Measurements from ENCODE around the gene TMEM260. TPM values are rescaled to one million over a fixed set of nuclear protein-coding genes. Genes with fewer than 3 reads are reported as not detected.

TMEM260 gene
- total RNA-seq, 2 donors from 2014 or later: 29.4 to 40.8 TPM

DNA sequence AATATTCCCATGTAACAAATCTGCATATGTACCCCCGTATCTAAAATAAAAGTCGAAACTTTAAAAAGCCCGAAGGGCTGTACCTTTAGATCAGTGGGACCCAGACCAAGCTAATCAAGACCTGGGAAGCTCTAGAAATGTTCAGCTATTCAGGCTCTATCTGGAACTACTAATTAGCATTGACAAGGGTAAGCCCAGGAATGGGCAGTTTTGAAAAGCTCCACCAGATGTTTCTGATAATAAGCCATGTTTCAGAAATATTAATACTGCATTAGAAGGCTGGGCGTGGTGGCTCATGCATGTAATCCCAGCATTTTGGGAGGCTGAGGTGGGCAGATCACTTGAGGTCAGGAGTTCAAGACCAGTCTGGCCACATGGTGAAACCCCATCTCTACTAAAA is 20.4 kb upstream of the TMEM260 start:
- no peak overlapping the region for H3K9ac ChIP-seq (ENCODE audit: extremely low read depth, low read length, poor library complexity, severe bottlenecking)
- no peak overlapping the region for H3K4me3 ChIP-seq (ENCODE audit: low read length)
- H3K27ac Mint-ChIP-seq: no peak overlapping the region
- TF ChIP-seq, protein P1, sequence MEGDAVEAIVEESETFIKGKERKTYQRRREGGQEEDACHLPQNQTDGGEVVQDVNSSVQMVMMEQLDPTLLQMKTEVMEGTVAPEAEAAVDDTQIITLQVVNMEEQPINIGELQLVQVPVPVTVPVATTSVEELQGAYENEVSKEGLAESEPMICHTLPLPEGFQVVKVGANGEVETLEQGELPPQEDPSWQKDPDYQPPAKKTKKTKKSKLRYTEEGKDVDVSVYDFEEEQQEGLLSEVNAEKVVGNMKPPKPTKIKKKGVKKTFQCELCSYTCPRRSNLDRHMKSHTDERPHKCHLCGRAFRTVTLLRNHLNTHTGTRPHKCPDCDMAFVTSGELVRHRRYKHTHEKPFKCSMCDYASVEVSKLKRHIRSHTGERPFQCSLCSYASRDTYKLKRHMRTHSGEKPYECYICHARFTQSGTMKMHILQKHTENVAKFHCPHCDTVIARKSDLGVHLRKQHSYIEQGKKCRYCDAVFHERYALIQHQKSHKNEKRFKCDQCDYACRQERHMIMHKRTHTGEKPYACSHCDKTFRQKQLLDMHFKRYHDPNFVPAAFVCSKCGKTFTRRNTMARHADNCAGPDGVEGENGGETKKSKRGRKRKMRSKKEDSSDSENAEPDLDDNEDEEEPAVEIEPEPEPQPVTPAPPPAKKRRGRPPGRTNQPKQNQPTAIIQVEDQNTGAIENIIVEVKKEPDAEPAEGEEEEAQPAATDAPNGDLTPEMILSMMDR (conservative IDR thresholded peaks at IDR 0.05): no peak
- H3K4me3 Mint-ChIP-seq: no peak overlapping the region
- peaks cover 4% of the 10 kb centered on the region for H3K27me3 Mint-ChIP-seq (ENCODE audit: insufficient read depth)
- no peaks in the 10 kb centered on the region for H3K27me3 ChIP-seq (ENCODE audit: control insufficient read depth, insufficient read depth, low read length, poor library complexity, severe bottlenecking)
- no peaks in the 10 kb centered on the region for H3K36me3 Mint-ChIP-seq (ENCODE audit: low read depth)
- no peak overlapping the region for H3K27ac ChIP-seq (ENCODE audit: low read depth, low read length)
- H3K4me1 ChIP-seq (ENCODE audit: control insufficient read depth, insufficient read depth, low read length): peaks cover 6% of the 10 kb centered on the region
- H3K4me1 Mint-ChIP-seq: peaks cover 27% of the 10 kb centered on the region
- 93 to 97% methylated on average over 4 of the region's 4 CpGs for WGBS, 2 experiments (ENCODE audit: insufficient coverage in 1 of 2, insufficient read length in 1 of 2)
- no peaks in the 10 kb centered on the region for H3K36me3 ChIP-seq (ENCODE audit: control insufficient read depth, insufficient read depth, low read length)
- DNase-seq: no peak
- H3K9me3 ChIP-seq (ENCODE audit: control insufficient read depth, low read length): no peaks in the 10 kb centered on the region
- H3K9me3 Mint-ChIP-seq: peaks cover 7% of the 10 kb centered on the region

DNA sequence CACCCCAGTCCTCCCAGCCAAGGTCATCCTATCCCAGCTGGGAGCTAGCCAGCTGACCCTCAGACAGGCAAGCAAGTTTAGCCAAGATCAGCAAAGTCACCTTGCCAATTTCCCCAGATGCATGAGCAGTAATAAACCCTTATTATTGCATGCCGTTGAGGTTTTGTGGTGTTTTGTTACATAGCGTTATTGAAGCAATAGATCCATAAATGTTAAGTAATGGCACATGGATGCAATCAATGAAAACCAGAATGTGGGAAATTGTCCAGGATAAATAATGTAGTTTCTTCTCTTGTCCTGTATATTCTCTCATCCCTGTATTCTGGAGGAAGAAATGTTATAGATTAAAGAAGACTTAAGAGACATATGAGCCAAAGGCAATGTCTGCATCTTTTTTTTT is 18.0 kb upstream of the TMEM260 start:
- Histone ChIP-seq H3K27me3 (ENCODE audit: control insufficient read depth, insufficient read depth, low read length, poor library complexity, severe bottlenecking) (no peaks in the 10 kb centered on the region), H3K9me3 (ENCODE audit: control insufficient read depth, low read length) (no peaks in the 10 kb centered on the region), H3K27ac (ENCODE audit: low read depth, low read length) (no peak overlapping the region), H3K4me3 (ENCODE audit: low read length) (no peak overlapping the region), H3K9ac (ENCODE audit: extremely low read depth, low read length, poor library complexity, severe bottlenecking) (no peak overlapping the region), H3K4me1 (ENCODE audit: control insufficient read depth, insufficient read depth, low read length) (no peaks in the 10 kb centered on the region), H3K36me3 (ENCODE audit: control insufficient read depth, insufficient read depth, low read length) (no peaks in the 10 kb centered on the region)
- peaks cover 7% of the 10 kb centered on the region for H3K27me3 Mint-ChIP-seq (ENCODE audit: insufficient read depth)
- TF ChIP-seq, protein P1 (conservative IDR thresholded peaks at IDR 0.05): no peak
- peaks cover 4% of the 10 kb centered on the region for H3K4me1 Mint-ChIP-seq
- H3K27ac Mint-ChIP-seq: no peak overlapping the region
- no peak overlapping the region for H3K4me3 Mint-ChIP-seq
- no peaks in the 10 kb centered on the region for H3K36me3 Mint-ChIP-seq (ENCODE audit: low read depth)
- peaks cover 7% of the 10 kb centered on the region for H3K9me3 Mint-ChIP-seq
- DNase-seq: no peak
- 48 to 50% methylated on average over 2 of the region's 2 CpGs for WGBS, 2 experiments (ENCODE audit: insufficient coverage in 1 of 2, insufficient read length in 1 of 2)

DNA sequence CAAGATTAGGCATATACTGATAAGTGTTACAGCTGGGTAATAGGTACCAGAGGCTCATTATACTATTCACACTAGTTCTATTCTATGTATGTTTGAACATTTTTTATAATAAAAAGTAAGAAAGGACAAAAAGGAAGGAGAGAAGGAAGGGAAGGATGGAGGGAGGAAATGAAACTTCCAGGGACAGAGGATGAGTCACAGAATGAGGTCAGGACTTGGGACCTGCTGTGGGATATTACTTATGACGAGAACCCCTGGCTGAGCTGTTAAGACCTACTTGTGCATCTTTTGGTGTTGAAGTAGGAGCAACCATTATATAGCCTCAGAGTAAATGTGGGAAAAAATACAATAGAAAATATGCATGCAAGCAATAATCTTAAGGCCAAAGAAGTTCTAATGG is 16.7 kb upstream of the TMEM260 start:
- no peaks in the 10 kb centered on the region for H3K4me1 Mint-ChIP-seq
- peaks cover 7% of the 10 kb centered on the region for H3K9me3 Mint-ChIP-seq
- Histone ChIP-seq H3K9ac (ENCODE audit: extremely low read depth, low read length, poor library complexity, severe bottlenecking) (no peak overlapping the region), H3K36me3 (ENCODE audit: control insufficient read depth, insufficient read depth, low read length) (no peaks in the 10 kb centered on the region), H3K27me3 (ENCODE audit: control insufficient read depth, insufficient read depth, low read length, poor library complexity, severe bottlenecking) (no peaks in the 10 kb centered on the region), H3K9me3 (ENCODE audit: control insufficient read depth, low read length) (no peaks in the 10 kb centered on the region), H3K4me1 (ENCODE audit: control insufficient read depth, insufficient read depth, low read length) (no peaks in the 10 kb centered on the region), H3K27ac (ENCODE audit: low read depth, low read length) (no peak overlapping the region), H3K4me3 (ENCODE audit: low read length) (no peak overlapping the region)
- no peaks in the 10 kb centered on the region for H3K36me3 Mint-ChIP-seq (ENCODE audit: low read depth)
- 93% methylated on average over 1 of the region's 1 CpG; no CpG with 5 or more reads in 1 of the 2 experiments for WGBS, 2 experiments (ENCODE audit: insufficient coverage in 1 of 2, insufficient read length in 1 of 2)
- H3K27ac Mint-ChIP-seq: no peak overlapping the region
- TF ChIP-seq, protein P1 (conservative IDR thresholded peaks at IDR 0.05): no peak
- DNase-seq: no peak
- no peak overlapping the region for H3K4me3 Mint-ChIP-seq
- peaks cover 7% of the 10 kb centered on the region for H3K27me3 Mint-ChIP-seq (ENCODE audit: insufficient read depth)

Measured in endodermal cell (in vitro differentiated cells).